Panc1 (cell line): ENCODE results near the gene SGMS1. TPM values are rescaled to one million over a fixed set of nuclear protein-coding genes. Genes with fewer than 3 reads are reported as not detected.

Source experiments
- ATAC-seq: fragments of 200-7000 bp; cut with Tn5 transposase; 2 replicates; pipeline ENCODE4 v1.9.1; 2020; ENCODE audit warnings: mild to moderate bottlenecking, moderate library complexity
- BruUV-seq: library from RNA; stranded (reverse); fragments of 400-500 nt; replicated peaks from 2 replicates; lab custom pipeline; 2021; lab: Mats Ljungman, UMichigan
- CTCF ChIA-PET: fragments of 300-600 bp; sonication (Branson Sonifier 250); formaldehyde crosslinking; loops from one replicate; lab custom pipeline; 2022; ENCODE audit warnings: antibody characterized with exemption; lab: Charles Lee
- POLR2A ChIA-PET: fragments of 300-600 bp; sonication (Branson Sonifier 250); formaldehyde crosslinking; loops from one replicate; lab custom pipeline; 2022; ENCODE audit warnings: antibody characterized with exemption; lab: Charles Lee
- DNase-seq: peaks from one replicate; pipeline ENCODE4 v3.0.0-alpha.2; 2010; ENCODE audit warnings: low read depth, low spot score
- H3K27ac ChIP-seq: 2 replicates; pipeline ENCODE4 v1.5.1; 2011; ENCODE audit warnings: mild to moderate bottlenecking, low read length, inconsistent platforms
- H3K27me3 ChIP-seq: fragments of 200-500 bp; sonication (Bioruptor generic); 2 replicates; pipeline ENCODE4 v1.6.0; 2014; ENCODE audit warnings: low read length, inconsistent platforms; ENCODE audit not compliant: control insufficient read depth, insufficient read depth
- H3K36me3 ChIP-seq: fragments of 200-500 bp; sonication (Bioruptor generic); 2 replicates; pipeline ENCODE4 v1.5.1; 2014; ENCODE audit warnings: inconsistent platforms, mild to moderate bottlenecking, low read length, moderate library complexity; ENCODE audit not compliant: control insufficient read depth, insufficient read depth
- H3K4me1 ChIP-seq: 2 replicates; pipeline ENCODE4 v1.5.1; 2011; ENCODE audit warnings: inconsistent platforms, mild to moderate bottlenecking, low read length, moderate library complexity; ENCODE audit not compliant: control insufficient read depth, insufficient read depth
- H3K4me3 ChIP-seq, 2 experiments: 2 replicates each; pipeline ENCODE4 v1.5.1; 2011 to 2012; ENCODE audit warnings: low read depth in 2 of 2, low read length in 2 of 2, mild to moderate bottlenecking in 2 of 2, inconsistent platforms in 1 of 2, moderate library complexity in 1 of 2
- H3K9me3 ChIP-seq: fragments of 200-500 bp; sonication (Bioruptor generic); 2 replicates; pipeline ENCODE4 v1.5.1; 2014; ENCODE audit warnings: low read depth, mild to moderate bottlenecking, inconsistent platforms, low read length, moderate library complexity; ENCODE audit not compliant: control insufficient read depth, insufficient read depth
- POLR2AphosphoS5 ChIP-seq: IDR thresholded peaks from 2 replicates; pipeline ENCODE4 v1.6.1; 2012; ENCODE audit warnings: mild to moderate bottlenecking, low read depth, low read length, moderate library complexity
- SIN3A ChIP-seq: IDR thresholded peaks from 2 replicates; pipeline ENCODE4 v1.6.1; 2012; ENCODE audit warnings: low read depth, mild to moderate bottlenecking, low read length, moderate library complexity, borderline replicate concordance; ENCODE audit not compliant: insufficient read depth
- TCF7L2 ChIP-seq: IDR thresholded peaks from 2 replicates; pipeline ENCODE4 v1.6.1; 2011; ENCODE audit warnings: mild to moderate bottlenecking, low read depth, low read length, inconsistent platforms
- in situ Hi-C: cut with HindIII; loops from 2 replicates; pipeline ENCODE4 v1.10.0; 2016; ENCODE audit warnings: low sequenced_read_pairs, low pct_unique_long_range_greater_than_20kb
- intact Hi-C: fragments of 100-400 bp; cut with micrococcal nuclease; formaldehyde crosslinking; loops from one replicate; pipeline ENCODE4 v1.10.0; 2022; ENCODE audit not compliant: unreplicated experiment
- total RNA-seq: library from RNA; stranded (reverse); gene quantifications from one replicate; pipeline ENCODE4 v1.2.1, GENCODE V29; 2021; ENCODE audit not compliant: unreplicated experiment
- TF ChIP-seq, protein P1 (sequence below), 2 experiments: IDR thresholded peaks; 2 replicates each; pipeline ENCODE4 v1.6.1; 2011 to 2012; ENCODE audit warnings: low read depth in 2 of 2, control low read depth in 1 of 2, low read length in 1 of 2, mild to moderate bottlenecking in 1 of 2, moderate library complexity in 1 of 2; ENCODE audit not compliant: insufficient read depth in 1 of 2
- TF ChIP-seq, protein P2 (sequence below): fragments of 450-650 bp; IDR thresholded peaks from 2 replicates; pipeline ENCODE4 v1.5.1; 2017; ENCODE audit warnings: mild to moderate bottlenecking

SGMS1 gene
- total RNA-seq, 1 experiment from 2014 or later = 22.0 TPM

DNA sequence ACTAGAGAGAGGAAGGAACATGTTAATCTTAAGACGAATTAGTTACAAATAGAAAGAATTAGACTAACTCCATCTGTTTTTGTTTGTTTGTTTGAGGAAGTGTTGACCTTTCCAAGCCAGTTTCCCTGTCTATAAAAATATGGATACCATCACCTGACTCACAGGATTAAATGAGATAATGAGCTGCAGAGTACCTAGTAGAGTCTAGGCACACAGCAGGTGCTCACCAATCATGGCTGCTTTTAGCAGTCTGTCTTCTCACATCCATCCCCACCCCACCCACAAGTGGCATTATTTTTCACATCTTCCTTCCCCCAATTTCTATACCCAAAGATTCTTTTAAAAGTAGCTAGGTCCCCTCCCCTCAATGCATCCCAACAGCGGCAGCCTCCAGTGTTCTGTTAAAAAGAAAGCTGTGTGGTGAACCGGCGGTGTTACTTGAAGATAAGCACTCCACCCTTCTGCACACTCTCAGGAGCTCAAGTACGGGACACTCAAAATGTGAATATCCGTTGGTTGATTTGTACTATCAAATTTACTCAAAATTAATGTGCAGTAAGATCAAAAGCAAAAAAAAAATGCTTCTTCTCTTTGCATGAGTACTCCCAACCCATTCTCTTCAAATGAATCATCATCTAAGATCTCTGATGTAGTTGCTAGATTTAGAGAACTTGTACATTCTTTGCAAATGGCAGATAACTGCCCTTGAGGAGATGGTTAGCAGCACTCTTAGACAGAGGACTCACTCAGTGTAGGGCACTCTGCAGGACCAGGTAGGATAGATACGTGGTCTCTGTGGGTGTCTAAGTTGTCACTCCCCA lies 227.1 kb downstream of the SGMS1 start:
- no peak for ATAC-seq
- H3K4me3 ChIP-seq = no peak overlapping the region
- BruUV-seq = no TSS peak
- in situ Hi-C loops = no loop called here
- H3K27ac ChIP-seq = no peak overlapping the region
- no peaks in the 10 kb centered on the region for H3K9me3 ChIP-seq
- TF ChIP-seq, protein P1, sequence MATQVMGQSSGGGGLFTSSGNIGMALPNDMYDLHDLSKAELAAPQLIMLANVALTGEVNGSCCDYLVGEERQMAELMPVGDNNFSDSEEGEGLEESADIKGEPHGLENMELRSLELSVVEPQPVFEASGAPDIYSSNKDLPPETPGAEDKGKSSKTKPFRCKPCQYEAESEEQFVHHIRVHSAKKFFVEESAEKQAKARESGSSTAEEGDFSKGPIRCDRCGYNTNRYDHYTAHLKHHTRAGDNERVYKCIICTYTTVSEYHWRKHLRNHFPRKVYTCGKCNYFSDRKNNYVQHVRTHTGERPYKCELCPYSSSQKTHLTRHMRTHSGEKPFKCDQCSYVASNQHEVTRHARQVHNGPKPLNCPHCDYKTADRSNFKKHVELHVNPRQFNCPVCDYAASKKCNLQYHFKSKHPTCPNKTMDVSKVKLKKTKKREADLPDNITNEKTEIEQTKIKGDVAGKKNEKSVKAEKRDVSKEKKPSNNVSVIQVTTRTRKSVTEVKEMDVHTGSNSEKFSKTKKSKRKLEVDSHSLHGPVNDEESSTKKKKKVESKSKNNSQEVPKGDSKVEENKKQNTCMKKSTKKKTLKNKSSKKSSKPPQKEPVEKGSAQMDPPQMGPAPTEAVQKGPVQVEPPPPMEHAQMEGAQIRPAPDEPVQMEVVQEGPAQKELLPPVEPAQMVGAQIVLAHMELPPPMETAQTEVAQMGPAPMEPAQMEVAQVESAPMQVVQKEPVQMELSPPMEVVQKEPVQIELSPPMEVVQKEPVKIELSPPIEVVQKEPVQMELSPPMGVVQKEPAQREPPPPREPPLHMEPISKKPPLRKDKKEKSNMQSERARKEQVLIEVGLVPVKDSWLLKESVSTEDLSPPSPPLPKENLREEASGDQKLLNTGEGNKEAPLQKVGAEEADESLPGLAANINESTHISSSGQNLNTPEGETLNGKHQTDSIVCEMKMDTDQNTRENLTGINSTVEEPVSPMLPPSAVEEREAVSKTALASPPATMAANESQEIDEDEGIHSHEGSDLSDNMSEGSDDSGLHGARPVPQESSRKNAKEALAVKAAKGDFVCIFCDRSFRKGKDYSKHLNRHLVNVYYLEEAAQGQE (IDR thresholded peaks at IDR 0.05; ENCODE audit: insufficient read depth in 1 of 2, low read depth in 2 of 2, low read length in 1 of 2) = no peak
- TF ChIP-seq SIN3A (no peak), POLR2AphosphoS5 (no peak), TCF7L2 (no peak)
- TF ChIP-seq, protein P2, sequence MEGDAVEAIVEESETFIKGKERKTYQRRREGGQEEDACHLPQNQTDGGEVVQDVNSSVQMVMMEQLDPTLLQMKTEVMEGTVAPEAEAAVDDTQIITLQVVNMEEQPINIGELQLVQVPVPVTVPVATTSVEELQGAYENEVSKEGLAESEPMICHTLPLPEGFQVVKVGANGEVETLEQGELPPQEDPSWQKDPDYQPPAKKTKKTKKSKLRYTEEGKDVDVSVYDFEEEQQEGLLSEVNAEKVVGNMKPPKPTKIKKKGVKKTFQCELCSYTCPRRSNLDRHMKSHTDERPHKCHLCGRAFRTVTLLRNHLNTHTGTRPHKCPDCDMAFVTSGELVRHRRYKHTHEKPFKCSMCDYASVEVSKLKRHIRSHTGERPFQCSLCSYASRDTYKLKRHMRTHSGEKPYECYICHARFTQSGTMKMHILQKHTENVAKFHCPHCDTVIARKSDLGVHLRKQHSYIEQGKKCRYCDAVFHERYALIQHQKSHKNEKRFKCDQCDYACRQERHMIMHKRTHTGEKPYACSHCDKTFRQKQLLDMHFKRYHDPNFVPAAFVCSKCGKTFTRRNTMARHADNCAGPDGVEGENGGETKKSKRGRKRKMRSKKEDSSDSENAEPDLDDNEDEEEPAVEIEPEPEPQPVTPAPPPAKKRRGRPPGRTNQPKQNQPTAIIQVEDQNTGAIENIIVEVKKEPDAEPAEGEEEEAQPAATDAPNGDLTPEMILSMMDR = no peak
- DNase-seq = no peak
- no peaks in the 10 kb centered on the region for H3K27me3 ChIP-seq
- ChIA-PET CTCF (no interaction called here), POLR2A (no interaction called here)
- no peaks in the 10 kb centered on the region for H3K36me3 ChIP-seq
- intact Hi-C loops = no loop called here
- no peaks in the 10 kb centered on the region for H3K4me1 ChIP-seq

DNA sequence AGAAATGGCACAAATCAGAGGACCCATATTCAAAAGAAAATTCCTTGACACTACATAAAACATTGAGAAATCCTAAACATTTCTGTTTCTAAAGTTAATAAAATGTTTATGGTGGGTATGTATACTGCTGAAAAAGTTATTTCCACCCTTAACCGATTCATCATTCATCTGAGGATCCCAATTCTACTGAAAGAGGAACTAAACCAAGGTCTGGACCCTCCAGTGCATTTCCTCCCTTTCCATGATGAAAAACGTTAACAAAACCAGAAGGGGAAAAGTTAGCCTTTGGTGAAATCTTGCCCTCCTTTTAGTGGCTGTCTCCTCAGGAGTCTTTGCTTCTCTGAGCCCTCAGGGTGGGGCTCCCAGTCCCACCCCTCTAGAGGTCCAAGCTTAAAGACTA lies 227.9 kb downstream of the SGMS1 start:
- POLR2A ChIA-PET = no interaction called here
- Histone ChIP-seq H3K9me3 (no peaks in the 10 kb centered on the region), H3K27me3 (no peaks in the 10 kb centered on the region), H3K4me1 (no peaks in the 10 kb centered on the region), H3K27ac (no peak overlapping the region), H3K4me3 (no peak overlapping the region), H3K36me3 (no peaks in the 10 kb centered on the region)
- no peak for DNase-seq
- in situ Hi-C loops (no loop called here), intact Hi-C loops (no loop called here)
- no TSS peak for BruUV-seq
- ATAC-seq = no peak
- TF ChIP-seq, protein P1 (IDR thresholded peaks at IDR 0.05; ENCODE audit: insufficient read depth in 1 of 2, low read depth in 2 of 2, low read length in 1 of 2) = no peak
- CTCF ChIA-PET = no interaction called here
